CD14-positive monocyte (primary cell): ENCODE results near the gene FNIP1. TPM values are rescaled to one million over a fixed set of nuclear protein-coding genes. Genes with fewer than 3 reads are reported as not detected.

ENCODE experiments used
- DNase-seq, 3 donors: peaks; one replicate each; pipeline ENCODE4 v3.0.0-alpha.2; 2011 to 2022
- H2AFZ ChIP-seq: 2 replicates; pipeline ENCODE4 v1.6.0; 2012; ENCODE audit warnings: mild to moderate bottlenecking, low read depth, low read length, inconsistent platforms; ENCODE audit not compliant: insufficient read depth, poor library complexity, severe bottlenecking
- H3K27ac ChIP-seq, 2 donors: 1 replicate in 1 of 2; 2 replicates in 1 of 2; pipeline ENCODE4 v1.5.1; 2012 to 2013; ENCODE audit warnings: low read length in 2 of 2, control low read depth in 1 of 2, inconsistent platforms in 1 of 2, low read depth in 1 of 2, mild to moderate bottlenecking in 1 of 2
- H3K27me3 ChIP-seq, 2 donors: one replicate each; pipeline versions ENCODE4 v1.6.0 to v1.6.1; 2011 to 2013; ENCODE audit warnings: low read length in 2 of 2; ENCODE audit not compliant: control insufficient read depth in 2 of 2, insufficient read depth in 2 of 2
- H3K36me3 ChIP-seq, 2 donors: replicated peaks in 1 of 2; 1 replicate in 1 of 2; 2 replicates in 1 of 2; pipeline versions ENCODE4 v1.5.1 to v1.6.1; 2012 to 2013; ENCODE audit warnings: low read length in 2 of 2, control low read depth in 1 of 2, inconsistent platforms in 1 of 2, mild to moderate bottlenecking in 1 of 2; ENCODE audit not compliant: insufficient read depth in 2 of 2, control insufficient read depth in 1 of 2
- H3K4me1 ChIP-seq, 2 donors: 1 replicate in 1 of 2; 2 replicates in 1 of 2; pipeline versions ENCODE4 v1.5.1 to v1.6.1; 2012 to 2013; ENCODE audit warnings: low read length in 2 of 2, control low read depth in 1 of 2, inconsistent platforms in 1 of 2, mild to moderate bottlenecking in 1 of 2, moderate library complexity in 1 of 2; ENCODE audit not compliant: insufficient read depth in 2 of 2, control insufficient read depth in 1 of 2
- H3K4me2 ChIP-seq: replicated peaks from 2 replicates; pipeline ENCODE3; 2012; ENCODE audit warnings: low read length, moderate library complexity, mild to moderate bottlenecking; ENCODE audit not compliant: poor library complexity, severe bottlenecking; ENCODE audit errors: extremely low read depth
- H3K4me3 ChIP-seq, 3 experiments: fragments of 200-600 bp in 1 of 3; sonication (generic) in 1 of 3; replicated peaks in 1 of 3; 1 replicate in 2 of 3; 2 replicates in 1 of 3; pipeline ENCODE4 v1.5.1; 2011 to 2013; ENCODE audit warnings: low read length in 3 of 3, mild to moderate bottlenecking in 3 of 3, control low read depth in 2 of 3, low read depth in 2 of 3, inconsistent platforms in 1 of 3, moderate library complexity in 1 of 3
- H3K79me2 ChIP-seq: 2 replicates; pipeline ENCODE4 v1.6.0; 2012; ENCODE audit warnings: mild to moderate bottlenecking, control low read depth, inconsistent platforms, low read length, moderate library complexity; ENCODE audit not compliant: insufficient read depth
- H3K9ac ChIP-seq: 2 replicates; pipeline ENCODE4 v1.6.0; 2017; ENCODE audit warnings: low read length, mild to moderate bottlenecking; ENCODE audit not compliant: insufficient read depth, poor library complexity, severe bottlenecking
- H3K9me3 ChIP-seq, 2 donors: replicated peaks in 1 of 2; 1 replicate in 1 of 2; 2 replicates in 1 of 2; pipeline versions ENCODE4 v1.5.1 to v1.6.1; 2012 to 2013; ENCODE audit warnings: low read length in 2 of 2, control low read depth in 1 of 2; ENCODE audit not compliant: control insufficient read depth in 1 of 2, insufficient read depth in 1 of 2
- H4K20me1 ChIP-seq: 2 replicates; pipeline ENCODE4 v1.6.0; 2012; ENCODE audit warnings: mild to moderate bottlenecking, low read length, control low read depth, moderate library complexity; ENCODE audit not compliant: insufficient read depth
- H3K27ac Mint-ChIP-seq, 7 donors: one replicate each; pipeline ENCODE4 v1.8.0; 2020; ENCODE audit warnings: mild to moderate bottlenecking in 7 of 7, mixed read lengths in 7 of 7, moderate library complexity in 6 of 7, inconsistent platforms in 2 of 7
- H3K27me3 Mint-ChIP-seq, 3 donors: one replicate each; pipeline ENCODE4 v1.8.0; 2021 to 2022; ENCODE audit warnings: low read depth in 3 of 3, mild to moderate bottlenecking in 3 of 3, mixed read lengths in 3 of 3, moderate library complexity in 3 of 3, inconsistent platforms in 1 of 3
- H3K36me3 Mint-ChIP-seq, 2 donors: one replicate each; pipeline ENCODE4 v1.8.0; 2020; ENCODE audit warnings: mixed read lengths in 2 of 2, inconsistent platforms in 1 of 2, mild to moderate bottlenecking in 1 of 2
- H3K4me1 Mint-ChIP-seq: one replicate; pipeline ENCODE4 v1.8.0; 2020; ENCODE audit warnings: mild to moderate bottlenecking, mixed read lengths
- H3K4me3 Mint-ChIP-seq, 2 donors: one replicate each; pipeline ENCODE4 v1.8.0; 2020; ENCODE audit warnings: mild to moderate bottlenecking in 2 of 2, mixed read lengths in 2 of 2, moderate library complexity in 1 of 2
- H3K9me3 Mint-ChIP-seq, 7 donors: one replicate each; pipeline ENCODE4 v1.8.0; 2020 to 2022; ENCODE audit warnings: mixed read lengths in 7 of 7, mild to moderate bottlenecking in 6 of 7, moderate library complexity in 6 of 7, inconsistent platforms in 2 of 7
- WGBS: methylation state at CpG from one replicate; pipeline ENCODE4 v1.1.5; 2013; ENCODE audit warnings: missing lambda C conversion rate; ENCODE audit not compliant: insufficient coverage; 5-methylcytosine and 5-hydroxymethylcytosine counted together
- intact Hi-C, 2 donors: fragments of 100-400 bp; cut with micrococcal nuclease; formaldehyde crosslinking; loops; one replicate each; pipeline versions ENCODE4 v1.15.0 to v1.15.1; 2023
- polyA plus RNA-seq, 3 donors: library from polyadenylated mRNA; depleted of rRNA in 1 of 3; unstranded in 2 of 3; stranded (reverse) in 1 of 3; fragments of 300-500 nt in 2 of 3; fragments of >200 nt in 1 of 3; fragmentation: Illumina TruSeq in 2 of 3; gene quantifications; 1 replicate in 2 of 3; 2 replicates in 1 of 3; pipeline ENCODE4 v1.2.3, GENCODE V29; 2012 to 2021
- TF ChIP-seq, protein P1 (sequence below): fragments of 200-600 bp; IDR thresholded peaks from one replicate; pipeline ENCODE4 v1.8.0; 2022; ENCODE audit warnings: antibody characterized with exemption, mild to moderate bottlenecking

FNIP1 gene
- polyA plus RNA-seq, 3 donors: 13.6 to 17.3 (median 16.3) TPM

- TF ChIP-seq, protein P1, sequence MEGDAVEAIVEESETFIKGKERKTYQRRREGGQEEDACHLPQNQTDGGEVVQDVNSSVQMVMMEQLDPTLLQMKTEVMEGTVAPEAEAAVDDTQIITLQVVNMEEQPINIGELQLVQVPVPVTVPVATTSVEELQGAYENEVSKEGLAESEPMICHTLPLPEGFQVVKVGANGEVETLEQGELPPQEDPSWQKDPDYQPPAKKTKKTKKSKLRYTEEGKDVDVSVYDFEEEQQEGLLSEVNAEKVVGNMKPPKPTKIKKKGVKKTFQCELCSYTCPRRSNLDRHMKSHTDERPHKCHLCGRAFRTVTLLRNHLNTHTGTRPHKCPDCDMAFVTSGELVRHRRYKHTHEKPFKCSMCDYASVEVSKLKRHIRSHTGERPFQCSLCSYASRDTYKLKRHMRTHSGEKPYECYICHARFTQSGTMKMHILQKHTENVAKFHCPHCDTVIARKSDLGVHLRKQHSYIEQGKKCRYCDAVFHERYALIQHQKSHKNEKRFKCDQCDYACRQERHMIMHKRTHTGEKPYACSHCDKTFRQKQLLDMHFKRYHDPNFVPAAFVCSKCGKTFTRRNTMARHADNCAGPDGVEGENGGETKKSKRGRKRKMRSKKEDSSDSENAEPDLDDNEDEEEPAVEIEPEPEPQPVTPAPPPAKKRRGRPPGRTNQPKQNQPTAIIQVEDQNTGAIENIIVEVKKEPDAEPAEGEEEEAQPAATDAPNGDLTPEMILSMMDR: no peak
- intact Hi-C loops: loop anchor here in 1 of 2 donors (10.0 kb wide), 1 partner anchor 190 kb away; no protein-coding TSS in a partner anchor
- Histone ChIP-seq H3K4me3 (no peak overlapping the region), H2AFZ (no peak overlapping the region), H3K36me3 (no peaks in the 10 kb centered on the region), H4K20me1 (no peaks in the 10 kb centered on the region), H3K9me3 (no peaks in the 10 kb centered on the region), H3K27me3 (no peaks in the 10 kb centered on the region), H3K79me2 (no peaks in the 10 kb centered on the region), H3K4me1 (no peaks in the 10 kb centered on the region), H3K9ac (no peak overlapping the region), H3K27ac (no peak overlapping the region), H3K4me2 (no peak overlapping the region)
- Mint-ChIP-seq H3K9me3 (no peaks in the 10 kb centered on the region), H3K4me1 (peaks cover 8% of the 10 kb centered on the region), H3K4me3 (no peak overlapping the region), H3K36me3 (no peaks in the 10 kb centered on the region), H3K27me3 (peaks cover 0 to under 1% (median 0%) of the 10 kb centered on the region in 3 donors), H3K27ac (peak overlapping the region in 1 of 7 donors; percentile 52)
- DNase-seq: no peak
- 100% methylated on average over 1 of the region's 2 CpGs for WGBS
Observed at GRCh38 chr5:131814990-131815389, 18.2 kb upstream of the FNIP1 start.

DNA sequence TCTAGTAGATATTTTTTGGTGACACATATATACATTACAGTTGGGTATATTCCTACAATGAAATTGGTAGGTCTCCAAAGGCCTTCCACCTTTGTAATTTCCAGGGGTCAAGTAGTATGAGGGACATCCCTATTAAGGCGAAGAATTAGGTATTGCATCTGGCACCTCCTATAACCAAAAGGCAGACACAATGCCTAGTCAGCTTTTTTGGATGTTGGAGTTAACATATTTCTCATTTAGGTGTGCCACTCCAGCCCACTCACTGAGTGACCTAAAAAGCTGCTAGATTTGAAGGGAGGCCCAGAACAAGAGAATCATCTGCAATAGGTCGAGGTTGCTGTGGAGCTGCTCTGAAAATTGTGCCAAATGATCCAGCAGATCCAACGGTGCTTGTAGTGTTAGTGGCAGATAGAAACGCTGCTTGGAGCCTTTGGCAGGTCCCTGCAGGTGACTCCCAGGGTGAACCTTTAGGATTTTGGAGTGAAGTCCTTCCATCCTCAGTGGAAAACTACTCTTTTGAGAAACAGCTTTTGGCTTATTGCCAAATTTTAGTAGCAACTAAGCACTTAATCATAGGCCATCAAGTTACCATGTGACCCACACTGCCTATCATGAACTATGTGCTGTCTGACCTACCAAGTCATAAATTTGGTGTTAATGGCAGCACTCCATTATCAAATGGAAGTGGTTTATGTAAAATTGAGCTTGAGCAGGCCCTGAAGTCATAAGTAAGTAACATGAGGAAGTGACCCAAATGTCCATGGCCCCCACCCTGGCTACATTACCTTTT is 15.7 kb upstream of the FNIP1 start:
- H3K27ac Mint-ChIP-seq: no peak overlapping the region
- Histone ChIP-seq H3K4me3 (no peak overlapping the region), H3K9ac (no peak overlapping the region), H3K4me1 (no peaks in the 10 kb centered on the region), H3K36me3 (no peaks in the 10 kb centered on the region), H2AFZ (no peak overlapping the region), H3K27me3 (no peaks in the 10 kb centered on the region), H3K4me2 (no peak overlapping the region), H3K9me3 (no peaks in the 10 kb centered on the region), H4K20me1 (no peaks in the 10 kb centered on the region), H3K27ac (no peak overlapping the region), H3K79me2 (no peaks in the 10 kb centered on the region)
- 100% methylated on average over 1 of the region's 4 CpGs for WGBS
- H3K27me3 Mint-ChIP-seq: no peaks in the 10 kb centered on the region
- intact Hi-C loops: loop anchor here in 1 of 2 donors (10.0 kb wide), 1 partner anchor 192 kb away; no protein-coding TSS in a partner anchor
- H3K4me3 Mint-ChIP-seq: no peak overlapping the region
- H3K36me3 Mint-ChIP-seq: no peaks in the 10 kb centered on the region
- H3K4me1 Mint-ChIP-seq: peaks cover 4% of the 10 kb centered on the region
- H3K9me3 Mint-ChIP-seq: no peaks in the 10 kb centered on the region
- DNase-seq: peak in 1 of 3 donors; percentile 9
- TF ChIP-seq, protein P1: no peak
